NCI-H1105 (cell line): ENCODE measurements around the gene ENKD1.
"Not testable (repeated sequence)": the region's sequence is repeated elsewhere in the genome, so short reads cannot be mapped to it uniquely, and the experiment has no call there.

ENCODE experiments used
- DNase-seq: peaks from one replicate; lab custom pipeline; 2025; lab: John Stamatoyannopoulos, UW

Gene ENKD1

GRCh38 chr16:67666559-67667452 is at the start of gene ENKD1, which contains the start of gene C16orf86:
ENKD1 (minus strand) TSS chr16:67666750; CDS start chr16:67666442, 308 bp downstream.
C16orf86 (plus strand) TSS chr16:67666814; CDS start chr16:67666971, 157 bp downstream.
- DNase-seq, result peak; percentile 62

DNA sequence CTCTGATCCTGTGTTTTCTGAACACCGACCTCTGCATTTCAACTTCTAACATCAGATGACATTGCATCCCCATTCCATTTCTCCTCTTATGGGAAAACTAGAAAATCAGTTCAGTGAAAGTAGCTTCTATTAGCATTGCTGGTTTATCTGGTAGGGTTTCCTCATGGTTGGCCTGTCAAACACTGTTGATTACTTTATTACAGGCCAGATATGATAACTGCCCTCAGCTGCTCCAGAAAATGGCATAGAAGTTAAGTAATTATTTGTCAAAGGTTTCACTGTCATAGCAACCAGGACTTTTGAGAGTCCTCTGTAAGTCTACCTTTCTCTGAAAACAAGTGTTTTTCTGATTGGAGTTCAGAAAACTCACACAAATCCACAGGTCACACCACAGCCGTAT is 49.5 kb upstream of the ENKD1 start:
- no peak for DNase-seq

DNA sequence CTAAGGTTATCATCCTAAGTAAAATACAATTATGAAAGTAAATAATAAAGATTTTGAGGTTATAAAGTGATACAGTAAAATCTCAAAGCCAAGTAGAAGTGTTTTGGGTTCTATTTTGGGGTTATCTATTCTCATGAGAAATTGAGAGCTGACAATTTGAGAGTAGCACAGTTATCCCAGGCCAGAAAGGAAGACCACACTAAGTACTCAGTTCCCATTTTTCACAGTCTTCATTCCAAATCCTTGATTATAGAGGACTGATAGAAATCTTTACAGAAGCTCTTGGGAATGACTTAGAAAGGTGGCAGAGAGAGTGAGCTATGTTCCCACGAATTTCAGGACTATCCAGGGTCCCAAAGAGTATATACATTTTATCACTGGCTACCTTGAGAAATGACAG is 48.0 kb upstream of the ENKD1 start:
- no peak for DNase-seq

- no peak for DNase-seq
Observed at GRCh38 chr16:67713647-67714273, 47.2 kb upstream of the ENKD1 start.

- no peak for DNase-seq
Observed at GRCh38 chr16:67710607-67711006, 44.1 kb upstream of the ENKD1 start.

- no peak for DNase-seq
Observed at GRCh38 chr16:67709050-67709449, 42.5 kb upstream of the ENKD1 start.

- no peak for DNase-seq
Observed at GRCh38 chr16:67708368-67708771, 41.8 kb upstream of the ENKD1 start.

DNA sequence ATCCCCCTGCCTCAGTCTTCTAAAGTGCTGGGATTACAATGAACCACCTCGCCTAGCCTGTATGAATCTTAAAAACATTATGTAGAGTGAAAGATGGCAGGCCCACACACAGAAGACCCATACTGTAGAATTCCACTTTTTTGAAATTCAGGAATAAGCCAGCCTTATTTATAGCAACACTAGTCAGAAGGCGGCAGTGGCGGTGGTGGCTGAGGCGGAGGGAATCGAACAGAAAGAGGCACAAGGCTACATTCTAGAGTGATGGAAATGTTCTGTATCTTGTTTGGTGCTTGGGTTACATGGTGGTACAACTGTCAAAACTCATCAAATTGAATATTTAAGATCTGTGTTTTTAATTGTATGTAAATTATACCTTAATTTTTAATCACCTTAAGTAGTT is 41.2 kb upstream of the ENKD1 start:
- DNase-seq, result no peak

DNA sequence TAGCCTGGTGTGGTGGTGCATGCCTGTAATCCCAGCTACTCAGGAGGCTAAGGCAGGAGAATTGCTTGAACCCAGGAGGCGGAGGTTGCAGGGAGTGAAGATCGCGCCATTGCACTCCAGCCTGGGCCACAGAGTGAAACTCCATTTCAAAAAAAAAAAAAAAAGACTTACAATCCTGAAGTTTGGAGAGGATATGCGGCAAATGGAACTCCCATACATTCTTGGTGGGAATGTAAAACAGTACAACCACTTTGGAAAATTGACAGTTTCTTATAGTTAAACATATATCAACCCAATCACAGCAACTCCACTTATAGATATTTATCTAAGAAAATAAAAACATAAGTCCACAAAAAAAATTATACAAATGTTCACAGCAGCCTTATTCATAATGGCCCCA is 40.7 kb upstream of the ENKD1 start:
- DNase-seq, result no peak

- no peak for DNase-seq
Observed at GRCh38 chr16:67704110-67704509, 37.6 kb upstream of the ENKD1 start.

- no peak for DNase-seq
Observed at GRCh38 chr16:67703626-67704025, 37.1 kb upstream of the ENKD1 start.

DNA sequence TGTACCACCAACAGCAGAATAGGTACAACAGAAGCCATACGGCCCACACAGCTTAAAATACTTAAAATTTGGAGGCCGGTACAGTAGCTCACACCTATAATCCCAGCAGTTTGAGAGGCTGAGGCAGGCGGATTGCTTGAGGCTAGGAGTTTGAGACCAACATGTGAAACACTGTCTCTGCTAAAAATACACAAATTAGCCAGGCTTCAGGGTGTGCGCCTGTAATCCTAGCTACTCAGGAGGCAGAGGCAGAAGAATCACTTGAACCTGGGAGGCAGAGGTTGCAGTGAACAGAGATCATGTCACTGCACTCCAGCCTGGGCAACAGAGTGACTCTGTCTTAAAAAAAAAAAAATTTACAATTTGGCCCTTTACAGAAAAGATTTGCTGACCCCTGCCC is 35.6 kb upstream of the ENKD1 start:
- no peak for DNase-seq

- DNase-seq, result no peak
Observed at GRCh38 chr16:67701420-67701819, 34.9 kb upstream of the ENKD1 start.

DNA sequence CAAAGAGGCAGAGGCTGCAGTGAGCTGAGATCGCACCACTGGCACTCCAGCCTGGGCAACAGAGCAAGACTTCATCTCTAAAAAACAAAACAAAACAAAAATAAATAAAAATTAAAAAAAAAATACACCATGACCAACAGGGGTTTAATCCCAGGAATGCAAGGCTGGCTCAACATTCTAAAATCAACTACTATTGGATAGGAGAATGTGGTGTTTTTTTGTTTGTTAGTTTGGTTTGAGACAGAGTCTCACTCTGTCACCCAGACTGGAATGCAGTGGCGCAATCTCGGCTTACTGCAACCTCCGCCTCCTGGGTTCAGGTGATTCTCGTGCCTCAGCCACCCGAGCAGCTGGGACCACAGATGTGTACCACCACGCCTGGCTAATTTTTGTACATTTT is 32.7 kb upstream of the ENKD1 start:
- DNase-seq, result no peak

DNA sequence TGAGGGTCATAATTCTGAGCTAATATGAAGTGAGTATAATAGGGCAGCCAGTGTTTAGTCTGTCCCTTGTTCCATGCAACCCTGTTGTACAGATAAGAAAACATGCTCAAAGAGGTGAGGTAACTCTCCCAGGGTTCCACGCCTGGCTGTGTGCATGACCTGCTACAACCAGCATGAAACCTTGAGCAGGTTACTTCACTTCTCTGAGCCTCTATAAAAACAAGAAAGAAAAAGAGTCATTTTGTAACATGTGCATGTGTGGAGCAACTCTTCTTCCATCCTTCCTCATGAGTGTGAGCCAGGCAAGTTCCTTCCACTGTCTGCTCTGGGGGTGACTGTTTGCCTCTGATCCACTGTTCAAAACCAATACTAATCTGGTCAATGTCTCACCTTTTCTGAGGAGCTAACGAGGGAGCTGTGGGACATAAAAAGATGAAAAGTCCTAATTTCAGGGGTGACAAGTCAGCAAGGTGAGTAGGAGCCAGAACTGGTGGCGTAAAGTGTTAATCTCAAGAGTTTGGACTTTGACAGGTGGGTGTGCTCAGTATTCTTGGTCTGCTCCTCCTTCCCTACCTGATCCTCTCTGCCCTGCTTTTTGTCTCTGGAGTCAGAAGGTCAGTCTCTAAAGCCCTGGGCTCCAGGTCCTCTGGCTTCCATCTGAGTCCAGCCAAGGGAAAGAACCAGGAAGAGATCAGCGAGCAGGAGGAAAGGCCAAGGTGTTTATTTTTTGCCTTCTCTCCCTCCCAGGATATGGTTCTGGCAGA is 31.1 kb upstream of the ENKD1 start:
- DNase-seq, result no peak

GRCh38 chr16:67694611-67695010 is 28.1 kb upstream of the ENKD1 start:
- DNase-seq, result no peak

DNA sequence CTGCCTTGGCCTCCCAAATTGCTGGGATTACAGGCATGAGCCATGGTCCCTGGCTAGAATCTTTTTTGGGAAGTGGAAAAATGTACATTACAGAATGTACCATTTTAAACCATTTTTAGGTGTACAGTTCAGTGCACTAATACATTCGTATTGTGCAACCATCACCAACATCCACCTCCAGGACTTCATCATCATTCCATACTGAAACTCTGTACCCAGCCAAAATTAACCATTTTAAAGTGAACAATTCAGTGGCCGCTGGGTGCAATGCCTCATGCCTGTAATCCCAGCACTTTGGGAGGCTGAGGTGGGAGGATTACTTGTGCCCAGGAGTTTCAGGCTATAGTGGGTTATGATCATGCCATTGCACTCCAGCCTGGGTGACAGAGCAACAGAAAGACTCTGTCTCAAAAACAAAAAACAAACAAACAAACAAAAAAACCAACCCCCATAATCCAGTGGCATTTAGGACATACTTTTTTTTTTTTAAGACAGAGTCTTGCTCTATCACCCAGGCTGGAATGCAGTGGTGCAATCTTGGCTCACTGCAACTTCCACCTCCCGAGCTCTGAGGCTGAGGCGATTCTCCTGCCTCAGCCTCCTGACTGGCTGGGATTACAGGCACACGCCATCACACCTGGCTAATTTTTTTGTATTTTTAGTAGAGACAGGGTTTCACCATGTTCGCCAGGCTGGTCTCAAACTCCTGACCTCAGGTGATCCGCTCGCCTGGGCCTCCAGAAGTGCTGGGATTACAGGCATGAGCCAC is 27.2 kb upstream of the ENKD1 start:
- DNase-seq, result not testable (repeated sequence)

- DNase-seq, result no peak
Observed at GRCh38 chr16:67685388-67686112, 19.0 kb upstream of the ENKD1 start.

DNA sequence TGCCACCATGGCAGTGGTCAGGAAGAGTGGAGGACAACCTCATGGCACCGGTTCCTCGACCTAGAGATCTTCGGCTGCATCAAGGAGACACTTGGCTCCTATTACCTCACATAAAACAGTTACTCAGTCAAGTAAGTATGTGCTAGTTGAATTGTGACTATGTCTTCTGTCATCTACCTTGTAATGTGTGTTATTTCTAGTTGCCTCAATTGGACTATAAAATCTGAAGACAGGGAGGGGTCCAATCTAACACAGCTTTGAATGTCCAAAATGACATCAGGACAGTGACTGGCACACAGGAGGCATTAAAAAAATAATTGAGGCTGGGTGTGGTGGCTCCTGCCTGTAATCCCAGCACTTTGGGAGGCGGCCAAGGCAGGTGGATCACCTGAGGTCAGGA is 17.2 kb upstream of the ENKD1 start:
- DNase-seq, result no peak

DNA sequence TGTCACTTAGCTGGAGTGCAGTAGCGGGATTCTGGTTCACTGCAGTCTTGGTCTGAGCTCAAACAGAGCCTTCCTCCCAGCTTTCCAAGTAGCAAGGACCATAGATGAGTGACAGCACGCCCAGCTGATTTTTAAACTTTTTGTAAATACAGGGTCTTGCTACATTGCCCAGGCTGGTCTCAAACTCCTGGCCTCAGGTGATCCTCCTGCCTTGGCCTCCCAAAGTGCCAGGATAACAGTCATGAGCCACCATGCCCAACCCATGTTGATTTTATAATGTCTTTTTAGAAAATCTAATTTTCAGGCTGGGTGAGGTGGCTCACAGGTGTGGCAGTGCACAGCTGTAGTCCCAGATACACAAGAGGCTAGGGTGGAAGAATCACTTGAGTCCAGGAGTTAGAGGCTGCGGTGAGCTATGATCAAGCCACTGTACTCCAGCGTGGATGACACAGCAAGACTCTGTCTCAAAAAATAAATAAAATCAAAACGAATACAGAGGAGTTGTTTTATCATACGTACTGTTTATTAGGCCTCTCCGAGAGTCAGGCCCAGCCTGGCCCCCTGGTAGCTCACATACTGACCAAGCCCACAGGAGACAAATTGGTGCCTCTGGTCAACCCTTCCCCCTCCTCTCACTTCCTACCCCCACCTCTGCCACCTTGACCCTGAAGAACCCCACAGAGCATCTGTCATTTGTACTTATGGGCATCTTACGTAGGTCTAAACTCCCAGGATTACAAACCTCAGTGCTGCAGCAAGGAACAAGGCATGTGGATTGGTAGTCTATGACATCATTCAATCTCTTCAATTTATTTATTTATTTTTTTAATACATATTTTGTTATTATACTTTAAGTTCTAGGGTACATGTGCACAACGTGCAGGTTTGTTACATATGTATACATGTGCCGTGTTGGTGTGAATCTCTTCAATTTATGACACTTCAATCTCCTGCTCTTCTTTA is 13.7 kb upstream of the ENKD1 start:
- DNase-seq, result no peak
